Measurements from ENCODE around the gene GRK3.
"Not testable (repeated sequence)": the region's sequence is repeated elsewhere in the genome, so short reads cannot be mapped to it uniquely, and the experiment has no call there.

DNA sequence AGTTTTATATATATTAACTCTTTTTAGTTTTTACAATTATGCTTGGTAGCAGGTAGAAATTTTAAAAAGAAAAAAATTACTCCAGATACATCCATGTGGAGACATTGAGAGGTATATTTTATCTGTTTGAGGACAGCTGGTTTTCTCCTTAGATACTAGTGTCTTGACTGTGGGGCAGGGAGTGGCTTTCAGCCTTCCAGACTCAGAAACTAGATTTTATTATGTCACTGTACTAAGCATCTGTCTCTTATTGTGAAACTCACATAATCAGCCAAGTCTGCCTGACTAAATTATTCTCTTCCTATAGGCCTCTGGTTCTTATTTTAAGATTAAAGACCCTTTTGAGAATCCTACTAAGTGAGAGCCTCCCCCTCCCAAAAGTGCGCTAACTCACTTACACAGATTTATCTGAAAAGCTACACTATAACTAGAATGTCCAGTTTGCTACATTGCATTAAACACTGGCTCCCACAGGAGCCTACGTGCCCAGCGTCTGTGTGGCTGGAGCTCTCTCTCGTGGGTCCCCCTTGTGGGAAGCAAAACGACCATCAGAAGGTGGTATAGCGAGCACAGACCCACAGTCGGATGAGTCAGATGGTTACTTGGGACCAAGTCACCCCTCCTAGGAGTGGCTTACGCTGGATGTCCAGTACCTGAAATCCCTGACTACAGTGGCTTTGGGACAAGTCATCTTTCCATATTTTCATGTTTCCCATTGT, 11.4 kb downstream of the GRK3 start:
- TF ChIP-seq, protein P1, sequence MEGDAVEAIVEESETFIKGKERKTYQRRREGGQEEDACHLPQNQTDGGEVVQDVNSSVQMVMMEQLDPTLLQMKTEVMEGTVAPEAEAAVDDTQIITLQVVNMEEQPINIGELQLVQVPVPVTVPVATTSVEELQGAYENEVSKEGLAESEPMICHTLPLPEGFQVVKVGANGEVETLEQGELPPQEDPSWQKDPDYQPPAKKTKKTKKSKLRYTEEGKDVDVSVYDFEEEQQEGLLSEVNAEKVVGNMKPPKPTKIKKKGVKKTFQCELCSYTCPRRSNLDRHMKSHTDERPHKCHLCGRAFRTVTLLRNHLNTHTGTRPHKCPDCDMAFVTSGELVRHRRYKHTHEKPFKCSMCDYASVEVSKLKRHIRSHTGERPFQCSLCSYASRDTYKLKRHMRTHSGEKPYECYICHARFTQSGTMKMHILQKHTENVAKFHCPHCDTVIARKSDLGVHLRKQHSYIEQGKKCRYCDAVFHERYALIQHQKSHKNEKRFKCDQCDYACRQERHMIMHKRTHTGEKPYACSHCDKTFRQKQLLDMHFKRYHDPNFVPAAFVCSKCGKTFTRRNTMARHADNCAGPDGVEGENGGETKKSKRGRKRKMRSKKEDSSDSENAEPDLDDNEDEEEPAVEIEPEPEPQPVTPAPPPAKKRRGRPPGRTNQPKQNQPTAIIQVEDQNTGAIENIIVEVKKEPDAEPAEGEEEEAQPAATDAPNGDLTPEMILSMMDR (IDR thresholded peaks at IDR 0.05), result not testable (repeated sequence)
- not testable (repeated sequence) for TF ChIP-seq POLR2A, EP300 (IDR thresholded peaks at IDR 0.05)

All from suprapubic skin (tissue), 3 donors.